Bronchial epithelial cell (primary cell): ENCODE data around the gene SHMT1. TPM values are rescaled to one million over a fixed set of nuclear protein-coding genes. Genes with fewer than 3 reads are reported as not detected.
"Not testable (repeated sequence)": the region's sequence is repeated elsewhere in the genome, so short reads cannot be mapped to it uniquely, and the experiment has no call there.

Experiments
- DNase-seq: peaks from one replicate; pipeline ENCODE4 v3.0.0-alpha.2; 2010; ENCODE audit warnings: low read depth
- FAIRE-seq: peaks from 2 replicates; lab custom pipeline; 2011; peaks lifted over from hg19 to GRCh38; lab: Jason Lieb, UNC
- H3K27me3 ChIP-seq: 2 replicates; pipeline ENCODE4 v1.5.1; 2011; ENCODE audit warnings: low read length; ENCODE audit not compliant: control insufficient read depth, insufficient read depth
- H3K36me3 ChIP-seq: 2 replicates; pipeline ENCODE4 v1.5.1; 2011; ENCODE audit warnings: low read length; ENCODE audit not compliant: control insufficient read depth, insufficient read depth
- H3K4me3 ChIP-seq: 2 replicates; pipeline ENCODE4 v1.5.1; 2011; ENCODE audit warnings: mild to moderate bottlenecking, low read depth, low read length, control low read depth
- CTCF ChIP-seq: IDR thresholded peaks from 2 replicates; pipeline ENCODE4 v1.5.1; 2011; ENCODE audit warnings: mild to moderate bottlenecking, moderate library complexity, low read length, control low read depth, inconsistent platforms; ENCODE audit not compliant: insufficient read depth, severe bottlenecking
- total RNA-seq: library from RNA; depleted of rRNA; stranded (reverse); fragments of >200 nt; gene quantifications from 2 replicates; pipeline ENCODE4 v1.2.1, GENCODE V29; 2014

Gene SHMT1
- total RNA-seq, 1 donor from 2014 or later: 15.3 TPM

DNA sequence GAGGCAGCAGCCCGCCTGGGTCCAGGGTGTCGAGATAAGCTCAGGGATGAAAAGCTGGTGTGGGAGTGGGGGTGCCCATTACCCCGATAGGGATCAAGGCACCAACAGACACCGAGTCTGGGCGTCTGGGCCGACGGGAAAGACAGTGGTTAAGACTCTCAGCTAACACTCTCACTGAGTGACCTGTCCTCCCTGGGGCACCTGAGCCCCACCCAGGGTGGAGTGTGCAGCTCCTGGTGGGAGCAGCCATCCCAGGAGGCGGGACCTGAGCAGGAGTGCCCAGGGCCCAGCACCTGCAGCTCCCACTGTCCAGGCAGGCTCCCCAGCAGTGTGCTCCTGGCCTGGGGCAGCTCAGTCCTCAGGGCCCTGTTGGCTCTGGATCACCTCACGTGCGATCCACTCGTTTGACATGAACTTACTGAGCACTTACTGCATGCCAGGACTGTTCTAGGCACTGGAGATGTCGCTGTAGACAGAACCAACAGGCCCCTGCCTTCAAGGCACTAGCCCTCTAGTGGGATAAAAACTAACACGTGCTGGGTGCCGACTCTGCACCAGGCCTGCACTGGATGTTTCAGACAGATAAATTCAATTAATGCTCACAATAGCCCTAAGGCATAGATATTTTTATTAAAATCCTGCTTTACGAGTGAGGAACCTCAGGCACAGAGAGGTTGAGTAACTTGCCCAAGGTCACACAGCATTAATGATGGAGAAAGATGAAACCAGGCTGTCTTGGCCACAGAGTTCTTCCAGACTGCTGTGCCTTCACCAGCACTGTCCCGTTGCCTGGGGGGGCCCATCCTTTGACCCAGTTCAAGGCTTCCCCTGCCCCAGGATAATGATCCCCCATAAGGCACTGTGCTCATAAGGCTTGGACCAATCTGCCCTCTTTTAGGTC, 16.1 kb upstream of the SHMT1 start:
- H3K27me3 ChIP-seq: no peaks in the 10 kb centered on the region
- FAIRE-seq (peak; percentile 23), DNase-seq (no peak)
- no peak for TF ChIP-seq CTCF
- H3K4me3 ChIP-seq: no peak overlapping the region
- H3K36me3 ChIP-seq: peaks cover 6% of the 10 kb centered on the region

DNA sequence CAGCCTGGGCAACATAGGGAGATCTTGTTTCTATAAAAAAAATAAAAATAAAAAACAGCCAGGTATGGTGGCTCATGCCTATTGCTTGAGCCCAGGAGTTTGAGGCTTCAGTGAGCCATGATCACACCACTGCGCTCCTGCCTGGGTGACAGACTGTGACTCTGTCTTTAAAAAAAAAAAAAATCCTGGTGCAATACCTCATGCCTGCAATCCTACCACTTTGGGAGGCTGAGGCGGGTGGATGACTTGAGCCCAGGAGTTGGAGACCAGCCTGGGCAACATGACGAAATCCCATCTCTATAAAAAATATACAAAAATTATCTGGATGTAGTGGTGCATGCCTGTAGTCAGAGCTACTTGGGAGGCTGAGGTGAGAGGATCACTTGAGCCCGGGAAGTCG, 15.3 kb upstream of the SHMT1 start:
- DNase-seq, FAIRE-seq, H3K36me3 ChIP-seq, H3K27me3 ChIP-seq: not testable (repeated sequence)
- H3K4me3 ChIP-seq: peak overlapping the region; percentile 47

- H3K4me3 ChIP-seq: peak overlapping the region; percentile 47
- DNase-seq: no peak
- TF ChIP-seq CTCF: no peak
- FAIRE-seq: no peak
- H3K27me3 ChIP-seq: no peaks in the 10 kb centered on the region
- H3K36me3 ChIP-seq: peaks cover 6% of the 10 kb centered on the region
These were observed 14.8 kb upstream of the SHMT1 start for GRCh38 chr17:18378205-18378505.

- TF ChIP-seq CTCF: peak; percentile 45
- H3K27me3 ChIP-seq: no peaks in the 10 kb centered on the region
- H3K36me3 ChIP-seq: peaks cover 6% of the 10 kb centered on the region
- FAIRE-seq (peak; percentile 92), DNase-seq (peak; percentile 94)
- peak within 1 kb of the TSS; percentile 47 for H3K4me3 ChIP-seq
These were observed 14.3 kb upstream of the SHMT1 start, which contains the start of gene EVPLL for GRCh38 chr17:18377437-18378204. Gene EVPLL, plus strand, starts transcription at chr17:18377778. Its CDS starts 3,160 bp downstream, at chr17:18380938.

- TF ChIP-seq CTCF: no peak
- FAIRE-seq: no peak
- Histone ChIP-seq H3K27me3 (no peaks in the 10 kb centered on the region), H3K4me3 (no peak overlapping the region), H3K36me3 (no peaks in the 10 kb centered on the region)
- DNase-seq: no peak
These were observed 10.9 kb upstream of the SHMT1 start for GRCh38 chr17:18374216-18374615.

- FAIRE-seq, DNase-seq, H3K4me3 ChIP-seq, H3K27me3 ChIP-seq, H3K36me3 ChIP-seq: not testable (repeated sequence)
These were observed 9.8 kb upstream of the SHMT1 start for GRCh38 chr17:18373181-18373580.
